GM12878 (cell line): ENCODE measurements around the gene GNAQ. TPM values are rescaled to one million over a fixed set of nuclear protein-coding genes. Genes with fewer than 3 reads are reported as not detected.

Source experiments
- ATAC-seq: fragments of 200-7000 bp; cut with Tn5 transposase; 3 replicates; pipeline ENCODE4 v1.9.1; 2020; ENCODE audit warnings: mild to moderate bottlenecking, moderate library complexity
- BruUV-seq: library from RNA; stranded (reverse); fragments of 400-500 nt; replicated peaks from 2 replicates; lab custom pipeline; 2021; lab: Mats Ljungman, UMichigan
- CTCF ChIA-PET: fragments of 300-600 bp; sonication (Branson Sonifier 250); formaldehyde crosslinking; extraction: SDS; loops from one replicate; lab custom pipeline; 2021; ENCODE audit warnings: inconsistent platforms; lab: Yijun Ruan, JAX
- POLR2A ChIA-PET: fragments of 350-600 bp; formaldehyde crosslinking; extraction: SDS; loops from one replicate; lab custom pipeline; 2021; ENCODE audit warnings: inconsistent platforms; lab: Charles Lee
- RAD21 ChIA-PET: fragments of 300-600 bp; sonication (Branson Sonifier 250); formaldehyde crosslinking; loops from one replicate; lab custom pipeline; 2023; ENCODE audit warnings: antibody characterized with exemption; ENCODE audit not compliant: unreplicated experiment; lab: Charles Lee
- SMC1A ChIA-PET: fragments of 300-600 bp; sonication (Branson Sonifier 250); formaldehyde crosslinking; loops from one replicate; lab custom pipeline; 2023; ENCODE audit not compliant: unreplicated experiment, uncharacterized antibody; lab: Charles Lee
- DNase-seq: peaks from one replicate; pipeline ENCODE4 v3.0.0-alpha.2; 2011; ENCODE audit warnings: low read depth, low spot score
- FAIRE-seq: peaks from 3 replicates; lab custom pipeline; 2011; peaks lifted over from hg19 to GRCh38; lab: Jason Lieb, UNC
- H2AFZ ChIP-seq: 2 replicates; pipeline ENCODE4 v1.6.0; 2011; ENCODE audit warnings: low read depth, low read length, control low read depth; ENCODE audit not compliant: control insufficient read depth
- H3K27ac ChIP-seq: 2 replicates; pipeline ENCODE4 v1.5.1; 2011; ENCODE audit warnings: control low read depth; ENCODE audit not compliant: control insufficient read depth, insufficient read depth
- H3K27me3 ChIP-seq, 2 experiments: replicated peaks in 1 of 2; 2 replicates each; pipeline versions ENCODE4 v1.6.0 to v1.6.1; 2011; ENCODE audit warnings: low read length in 1 of 2; ENCODE audit not compliant: control insufficient read depth in 2 of 2, insufficient read depth in 2 of 2
- H3K36me3 ChIP-seq, 2 experiments: 2 replicates each; pipeline ENCODE4 v1.5.1; 2011; ENCODE audit warnings: low read length in 1 of 2; ENCODE audit not compliant: control insufficient read depth in 2 of 2, insufficient read depth in 2 of 2
- H3K4me1 ChIP-seq: 2 replicates; pipeline ENCODE4 v1.6.1; 2011; ENCODE audit warnings: mild to moderate bottlenecking, low read length, moderate library complexity, mixed read lengths; ENCODE audit not compliant: control insufficient read depth, insufficient read depth
- H3K4me2 ChIP-seq: 2 replicates; pipeline ENCODE4 v1.6.0; 2011; ENCODE audit warnings: control low read depth; ENCODE audit not compliant: control insufficient read depth, insufficient read depth
- H3K4me3 ChIP-seq: fragments of 200-600 bp; sonication (generic); 2 replicates; pipeline ENCODE4 v1.5.1; 2016
- H3K79me2 ChIP-seq: 2 replicates; pipeline ENCODE4 v1.6.0; 2011; ENCODE audit warnings: low read length; ENCODE audit not compliant: control insufficient read depth, insufficient read depth
- H3K9ac ChIP-seq: 2 replicates; pipeline ENCODE4 v1.8.0; 2011; ENCODE audit warnings: low read length, control low read depth, mixed read lengths; ENCODE audit not compliant: control insufficient read depth, insufficient read depth
- H3K9me3 ChIP-seq: replicated peaks from 3 replicates; pipeline ENCODE4 v1.5.1; 2011; ENCODE audit warnings: mild to moderate bottlenecking, low read length; ENCODE audit not compliant: control insufficient read depth, insufficient read depth
- H4K20me1 ChIP-seq: 2 replicates; pipeline ENCODE4 v1.6.0; 2011; ENCODE audit not compliant: control insufficient read depth, insufficient read depth
- BCL11A ChIP-seq: IDR thresholded peaks from 2 replicates; pipeline ENCODE4 v1.6.1; 2011; ENCODE audit warnings: low read depth, low read length
- CBX3 ChIP-seq: fragments of 200-600 bp; sonication (generic); IDR thresholded peaks from 2 replicates; pipeline ENCODE4 v1.6.1; 2016; ENCODE audit warnings: low read depth, borderline replicate concordance
- CHD2 ChIP-seq: IDR thresholded peaks from 2 replicates; pipeline ENCODE4 v1.6.1; 2011; ENCODE audit warnings: low read depth, low read length, improper control_type of control experiment, borderline replicate concordance
- IKZF1 ChIP-seq: fragments of 450-650 bp; conservative IDR thresholded peaks from 2 replicates; pipeline ENCODE4 v1.6.1; 2017; ENCODE audit warnings: antibody characterized with exemption, mild to moderate bottlenecking
- IKZF2 ChIP-seq, 2 experiments: fragments of 450-650 bp; IDR thresholded peaks; 2 replicates each; pipeline ENCODE4 v1.6.1; 2017; ENCODE audit warnings: mild to moderate bottlenecking in 2 of 2, moderate library complexity in 2 of 2
- KLF5 ChIP-seq: fragments of 450-650 bp; IDR thresholded peaks from 2 replicates; pipeline ENCODE4 v1.6.1; 2014; ENCODE audit warnings: mild to moderate bottlenecking; ENCODE audit not compliant: partially characterized antibody
- MTA3 ChIP-seq: IDR thresholded peaks from 2 replicates; pipeline ENCODE4 v1.6.1; 2012; ENCODE audit warnings: low read length, inconsistent platforms, borderline replicate concordance
- NKRF ChIP-seq: fragments of 450-650 bp; conservative IDR thresholded peaks from 2 replicates; pipeline ENCODE4 v1.6.1; 2017; ENCODE audit warnings: mild to moderate bottlenecking, moderate library complexity
- PML ChIP-seq: IDR thresholded peaks from 2 replicates; pipeline ENCODE4 v1.6.1; 2012; ENCODE audit warnings: low read length, inconsistent platforms
- RUNX3 ChIP-seq: IDR thresholded peaks from 2 replicates; pipeline ENCODE4 v1.6.1; 2012; ENCODE audit warnings: low read length, inconsistent platforms
- STAT3 ChIP-seq: IDR thresholded peaks from 2 replicates; pipeline ENCODE4 v1.6.1; 2011; ENCODE audit warnings: low read depth, low read length, improper control_type of control experiment
- TARDBP ChIP-seq: IDR thresholded peaks from 2 replicates; pipeline ENCODE4 v1.6.1; 2016; ENCODE audit warnings: borderline replicate concordance
- TCF12 ChIP-seq: IDR thresholded peaks from 2 replicates; pipeline ENCODE4 v1.6.1; 2011; ENCODE audit warnings: low read depth, mild to moderate bottlenecking, low read length
- USF1 ChIP-seq: IDR thresholded peaks from 2 replicates; pipeline ENCODE4 v1.6.1; 2011; ENCODE audit warnings: borderline replicate concordance, low read depth, mild to moderate bottlenecking, moderate library complexity, mixed read lengths, low read length; ENCODE audit not compliant: insufficient read depth; ENCODE audit errors: extremely low read length
- ZZZ3 ChIP-seq: IDR thresholded peaks from 2 replicates; pipeline ENCODE4 v1.6.1; 2011; ENCODE audit warnings: low read depth; ENCODE audit not compliant: control insufficient read depth, insufficient read length
- WGBS: methylation state at CpG from one replicate; pipeline ENCODE4 v1.1.6; 2016; ENCODE audit warnings: low lambda C conversion rate; ENCODE audit not compliant: insufficient replicate concordance, insufficient coverage; ENCODE audit errors: missing lambda C conversion rate; 5-methylcytosine and 5-hydroxymethylcytosine counted together
- in situ Hi-C: fragments of 300-500 bp; cut with MboI; formaldehyde crosslinking; loops from 9 replicates; pipeline ENCODE4 v1.14.3; 2018; ENCODE audit warnings: mixed read lengths
- intact Hi-C: fragments of 100-400 bp; cut with micrococcal nuclease; formaldehyde crosslinking; loops from one replicate; pipeline ENCODE4 v1.14.2; 2022; ENCODE audit not compliant: unreplicated experiment
- polyA plus RNA-seq, 11 experiments: library from polyadenylated mRNA; depleted of rRNA in 4 of 11; unstranded in 6 of 11; stranded (reverse) in 5 of 11; fragments of >200 nt; fragmentation: Nextera tagmentation in 4 of 11; fragmentation: Illumina TruSeq in 1 of 11; extraction: Ambion mirVana in 4 of 11; extraction: Trizol in 1 of 11; gene quantifications; 1 replicate in 1 of 11; 2 replicates in 10 of 11; pipeline versions ENCODE4 v1.2.1 to v1.2.3, GENCODE V29; 2011 to 2016; ENCODE audit warnings: inconsistent platforms in 2 of 11, missing spikeins in 2 of 11, low read depth in 1 of 11
- total RNA-seq, 4 experiments: library from RNA; depleted of rRNA in 3 of 4; stranded (reverse); fragments of >200 nt in 3 of 4; fragmentation: Illumina TruSeq in 1 of 4; extraction: Trizol in 1 of 4; gene quantifications; 2 replicates each; pipeline versions ENCODE4 v1.2.1 to v1.2.3, GENCODE V29; 2013 to 2021

Gene GNAQ
- total and polyA plus RNA-seq, 10 of the 15 experiments (the other 5 are each of a cell fraction or from before 2014, with no cell fraction given): 0.15 to 47.2 (median 0.49) TPM

- RAD21 ChIA-PET: no interaction called here
- Histone ChIP-seq H3K4me3 (no peak overlapping the region), H3K4me2 (no peak overlapping the region), H3K9me3 (no peaks in the 10 kb centered on the region), H2AFZ (no peak overlapping the region), H3K4me1 (no peaks in the 10 kb centered on the region), H4K20me1 (no peaks in the 10 kb centered on the region), H3K36me3 (no peaks in the 10 kb centered on the region), H3K9ac (no peak overlapping the region), H3K27me3 (no peaks in the 10 kb centered on the region), H3K27ac (no peak overlapping the region), H3K79me2 (no peaks in the 10 kb centered on the region)
- ATAC-seq (no peak), DNase-seq (no peak), FAIRE-seq (no peak)
- 22% methylated on average over 2 of the region's 2 CpGs for WGBS
- TF ChIP-seq CBX3: no peak
- TF ChIP-seq TARDBP: no peak
- intact Hi-C loops (loop anchor here (5.0 kb wide), 1 partner anchor 52 kb away; no protein-coding TSS in a partner anchor), in situ Hi-C loops (no loop called here)
- SMC1A ChIA-PET: interaction anchor here (0.6 kb wide), 1 partner anchor 68 kb away, joined by 3 read pairs; no protein-coding TSS in a partner anchor
- POLR2A ChIA-PET: interaction anchor here (0.8 to 1.4 kb wide), 2 partner anchors 8 to 10 kb away, joined by 3 to 4 read pairs; no protein-coding TSS in a partner anchor
- no TSS peak for BruUV-seq
- CTCF ChIA-PET: interaction anchor here (0.7 to 1.2 kb wide), 2 partner anchors 10 to 12 kb away, joined by 3 read pairs; no protein-coding TSS in a partner anchor
Measured at GRCh38 chr9:77939149-77939668, 92.4 kb downstream of the GNAQ start.

GRCh38 chr9:77938163-77938562, 93.4 kb downstream of the GNAQ start:
- H3K4me1 ChIP-seq: no peaks in the 10 kb centered on the region
- SMC1A ChIA-PET: interaction anchor here (1.0 kb wide), 1 partner anchor 27 kb away, joined by 3 read pairs; no protein-coding TSS in a partner anchor
- no peak overlapping the region for H2AFZ ChIP-seq
- no peaks in the 10 kb centered on the region for H3K79me2 ChIP-seq
- H3K9ac ChIP-seq: no peak overlapping the region
- intact Hi-C loops (loop anchor here (5.0 kb wide), 1 partner anchor 51 kb away; no protein-coding TSS in a partner anchor), in situ Hi-C loops (no loop called here)
- DNase-seq (no peak), ATAC-seq (no peak), FAIRE-seq (no peak)
- CTCF ChIA-PET: interaction anchor here (0.7 to 1.4 kb wide), 2 partner anchors 13 to 21 kb away, joined by 3 to 4 read pairs; no protein-coding TSS in a partner anchor
- no peak overlapping the region for H3K4me3 ChIP-seq
- WGBS: 84% methylated on average over 2 of the region's 2 CpGs
- no peak overlapping the region for H3K27ac ChIP-seq
- no peaks in the 10 kb centered on the region for H4K20me1 ChIP-seq
- no peaks in the 10 kb centered on the region for H3K36me3 ChIP-seq
- no peaks in the 10 kb centered on the region for H3K9me3 ChIP-seq
- POLR2A ChIA-PET: interaction anchor here (0.8 to 1.4 kb wide), 2 partner anchors 9 to 11 kb away, joined by 3 to 4 read pairs; no protein-coding TSS in a partner anchor
- no TSS peak for BruUV-seq
- no peak overlapping the region for H3K4me2 ChIP-seq
- H3K27me3 ChIP-seq: no peaks in the 10 kb centered on the region
- RAD21 ChIA-PET: no interaction called here
- TF ChIP-seq BCL11A (no peak), RUNX3 (no peak), STAT3 (no peak), NKRF (no peak), KLF5 (no peak), IKZF1 (no peak), ZZZ3 (no peak), USF1 (no peak), PML (no peak), IKZF2 (IDR thresholded peaks at IDR 0.05) (no peak), TCF12 (no peak), CHD2 (no peak), MTA3 (no peak)
